Measurements from ENCODE around the gene SPEF2.

The SPEF2 gene

GRCh38 chr5:35826554-35826953 lies 208.9 kb downstream of the SPEF2 start:
- TF ChIP-seq ZFX (IDR thresholded peaks at IDR 0.05) (no peak), CTCF (conservative IDR thresholded peaks at IDR 0.05) (no peak)
- no peak overlapping the region for H3K27ac ChIP-seq

GRCh38 chr5:35828082-35828598 lies 210.5 kb downstream of the SPEF2 start:
- H3K27ac ChIP-seq: no peak overlapping the region
- TF ChIP-seq ZFX (IDR thresholded peaks at IDR 0.05) (no peak), CTCF (conservative IDR thresholded peaks at IDR 0.05) (no peak)

- H3K27ac ChIP-seq: no peak overlapping the region
- TF ChIP-seq ZFX (IDR thresholded peaks at IDR 0.05) (no peak), CTCF (conservative IDR thresholded peaks at IDR 0.05) (no peak)
These were observed 212.9 kb downstream of the SPEF2 start for GRCh38 chr5:35830587-35830986.

- no peak for TF ChIP-seq CTCF (conservative IDR thresholded peaks at IDR 0.05)
- no peak for TF ChIP-seq ZFX (IDR thresholded peaks at IDR 0.05)
These were observed 215.1 kb downstream of the SPEF2 start for GRCh38 chr5:35832762-35833161.

GRCh38 chr5:35833224-35833623 lies 215.6 kb downstream of the SPEF2 start:
- TF ChIP-seq CTCF (conservative IDR thresholded peaks at IDR 0.05): no peak
- TF ChIP-seq ZFX (IDR thresholded peaks at IDR 0.05): no peak
- no peak overlapping the region for H3K27ac ChIP-seq

More at GRCh38 chr5:35832762-35833161, 215.1 kb downstream of the SPEF2 start:
- no peak overlapping the region for H3K27ac ChIP-seq

- H3K27ac ChIP-seq: no peak overlapping the region
- TF ChIP-seq CTCF (conservative IDR thresholded peaks at IDR 0.05) (no peak), ZFX (IDR thresholded peaks at IDR 0.05) (no peak)
These were observed 218.4 kb downstream of the SPEF2 start for GRCh38 chr5:35835796-35836742.

- no peak overlapping the region for H3K27ac ChIP-seq
- TF ChIP-seq ZFX (IDR thresholded peaks at IDR 0.05) (no peak), CTCF (conservative IDR thresholded peaks at IDR 0.05) (no peak)
These were observed 220.8 kb downstream of the SPEF2 start for GRCh38 chr5:35838370-35839042.

Measured in C4-2B (cell line).